HCT116 (cell line): ENCODE measurements around the gene TRA2A. TPM values are rescaled to one million over a fixed set of nuclear protein-coding genes. Genes with fewer than 3 reads are reported as not detected.

Experiments used
- ATAC-seq: fragments of 200-7000 bp; cut with Tn5 transposase; 2 replicates; pipeline ENCODE4 v1.9.1; 2020; ENCODE audit warnings: mild to moderate bottlenecking, moderate library complexity
- BruUV-seq: library from RNA; stranded (reverse); fragments of 400-500 nt; replicated peaks from 2 replicates; lab custom pipeline; 2021; lab: Mats Ljungman, UMichigan
- CTCF ChIA-PET: fragments of 300-600 bp; sonication (Branson Sonifier 250); formaldehyde crosslinking; loops from one replicate; lab custom pipeline; 2021; ENCODE audit warnings: antibody characterized with exemption; lab: Charles Lee
- POLR2A ChIA-PET: fragments of 300-600, 350-600 bp; sonication (Branson Sonifier 250); formaldehyde crosslinking; loops from one replicate; lab custom pipeline; 2021; ENCODE audit warnings: antibody characterized with exemption; lab: Charles Lee
- RAD21 ChIA-PET, 2 experiments: fragments of 300-600 bp; sonication (Branson Sonifier 250); formaldehyde crosslinking; loops; one replicate each; lab custom pipeline; 2023; ENCODE audit warnings: low total read pairs in 2 of 2; ENCODE audit not compliant: uncharacterized antibody in 2 of 2, unreplicated experiment in 2 of 2, low non-redundant PET in 1 of 2; lab: Charles Lee
- DNase-seq: peaks from one replicate; pipeline ENCODE4 v3.0.0-alpha.2; 2010; ENCODE audit warnings: low read depth, low spot score
- H2AFZ ChIP-seq: fragments of 200-600 bp; shearing (Covaris generic), sonication (generic); 2 replicates; pipeline ENCODE4 v1.6.1; 2017; ENCODE audit warnings: low read depth, mixed run types, mixed read lengths, antibody characterized with exemption, low read length; ENCODE audit not compliant: poor library complexity, severe bottlenecking
- H3K27ac ChIP-seq: 2 replicates; pipeline ENCODE4 v1.5.1; 2012; ENCODE audit warnings: low read depth, low read length
- H3K27me3 ChIP-seq: fragments of 200-600 bp; sonication (generic); 2 replicates; pipeline ENCODE4 v1.6.1; 2016; ENCODE audit warnings: mixed run types, low read length, mixed read lengths; ENCODE audit not compliant: insufficient read depth
- H3K36me3 ChIP-seq, 2 experiments: fragments of 200-500 bp in 1 of 2; fragments of 200-600 bp in 1 of 2; sonication (Bioruptor generic) in 1 of 2; sonication (generic) in 1 of 2; 2 replicates each; pipeline versions ENCODE4 v1.5.1 to v1.6.1; 2014 to 2016; ENCODE audit warnings: low read length in 2 of 2, inconsistent platforms in 1 of 2, mixed read lengths in 1 of 2, mixed run types in 1 of 2; ENCODE audit not compliant: insufficient read depth in 2 of 2, control insufficient read depth in 1 of 2
- H3K4me1 ChIP-seq, 2 experiments: fragments of 200-600 bp in 1 of 2; sonication (generic) in 1 of 2; 2 replicates each; pipeline versions ENCODE4 v1.5.1 to v1.6.1; 2012 to 2017; ENCODE audit warnings: low read length in 2 of 2, inconsistent platforms in 1 of 2, mild to moderate bottlenecking in 1 of 2, mixed read lengths in 1 of 2, mixed run types in 1 of 2, moderate library complexity in 1 of 2; ENCODE audit not compliant: insufficient read depth in 2 of 2, control insufficient read depth in 1 of 2
- H3K4me2 ChIP-seq: fragments of 200-600 bp; sonication (generic); 2 replicates; pipeline ENCODE4 v1.6.1; 2017; ENCODE audit warnings: mixed run types, low read length, mixed read lengths
- H3K4me3 ChIP-seq, 2 experiments: fragments of 200-600 bp in 1 of 2; sonication (generic) in 1 of 2; replicated peaks in 1 of 2; 2 replicates each; pipeline ENCODE4 v1.5.1; 2011 to 2016; ENCODE audit warnings: low read length in 2 of 2, control low read depth in 1 of 2, low read depth in 1 of 2, mild to moderate bottlenecking in 1 of 2, mixed read lengths in 1 of 2, mixed run types in 1 of 2
- H3K79me2 ChIP-seq: fragments of 200-600 bp; sonication (generic); 2 replicates; pipeline ENCODE4 v1.6.1; 2017; ENCODE audit warnings: mild to moderate bottlenecking, mixed run types, low read length, moderate library complexity, mixed read lengths; ENCODE audit not compliant: insufficient read depth
- H3K9ac ChIP-seq: fragments of 200-600 bp; sonication (generic); 2 replicates; pipeline ENCODE4 v1.6.1; 2016; ENCODE audit warnings: low read length, mixed read lengths
- H3K9me2 ChIP-seq: fragments of 200-600 bp; sonication (generic), shearing (Covaris generic); 2 replicates; pipeline ENCODE4 v1.6.1; 2017; ENCODE audit warnings: mixed run types, mild to moderate bottlenecking, moderate library complexity; ENCODE audit not compliant: insufficient read depth
- H3K9me3 ChIP-seq, 2 experiments: fragments of 200-500 bp in 1 of 2; fragments of 200-600 bp in 1 of 2; sonication (Bioruptor generic) in 1 of 2; sonication (generic) in 1 of 2; 2 replicates each; pipeline ENCODE4 v1.6.1; 2014 to 2017; ENCODE audit warnings: low read length in 2 of 2, mixed read lengths in 2 of 2, inconsistent platforms in 1 of 2, low read depth in 1 of 2, mild to moderate bottlenecking in 1 of 2, mixed run types in 1 of 2, moderate library complexity in 1 of 2; ENCODE audit not compliant: control insufficient read depth in 1 of 2, insufficient read depth in 1 of 2
- H4K20me1 ChIP-seq: fragments of 200-600 bp; sonication (generic), shearing (Covaris generic); 2 replicates; pipeline ENCODE4 v1.6.1; 2017; ENCODE audit warnings: mixed run types, mild to moderate bottlenecking, moderate library complexity; ENCODE audit not compliant: insufficient read depth
- ATF3 ChIP-seq: IDR thresholded peaks from 2 replicates; pipeline ENCODE4 v1.6.1; 2012
- CBX3 ChIP-seq: IDR thresholded peaks from 2 replicates; pipeline ENCODE4 v1.6.1; 2012; ENCODE audit warnings: low read depth
- CEBPB ChIP-seq: IDR thresholded peaks from 2 replicates; pipeline ENCODE4 v1.6.1; 2012; ENCODE audit warnings: low read depth
- CTCF ChIP-seq, 3 experiments: fragments of 200-600 bp in 1 of 3; sonication (generic) in 1 of 3; IDR thresholded peaks in 2 of 3; conservative IDR thresholded peaks in 1 of 3; 2 replicates each; pipeline ENCODE4 v1.5.1; 2012 to 2017; ENCODE audit warnings: low read depth in 2 of 3, low read length in 2 of 3, antibody characterized with exemption in 1 of 3, borderline replicate concordance in 1 of 3, control low read depth in 1 of 3, mild to moderate bottlenecking in 1 of 3, mixed read lengths in 1 of 3, mixed run types in 1 of 3, moderate library complexity in 1 of 3; ENCODE audit not compliant: insufficient read depth in 1 of 3
- EZH2 ChIP-seq: fragments of 200-600 bp; sonication (generic); IDR thresholded peaks from 2 replicates; pipeline ENCODE4 v1.6.1; 2017; ENCODE audit warnings: antibody characterized with exemption, mixed run types
- POLR2A ChIP-seq: IDR thresholded peaks from 2 replicates; pipeline ENCODE4 v1.7.0; 2011; ENCODE audit warnings: borderline replicate concordance; ENCODE audit not compliant: insufficient read depth, insufficient read length; ENCODE audit errors: extremely low read depth
- SRF ChIP-seq: IDR thresholded peaks from 2 replicates; pipeline ENCODE4 v1.6.1; 2012; ENCODE audit warnings: low read depth
- TCF7L2 ChIP-seq: IDR thresholded peaks from 2 replicates; pipeline ENCODE4 v1.7.0; 2011; ENCODE audit warnings: borderline replicate concordance, inconsistent platforms; ENCODE audit not compliant: insufficient read depth, insufficient read length; ENCODE audit errors: extremely low read depth
- YY1 ChIP-seq: IDR thresholded peaks from 2 replicates; pipeline ENCODE4 v1.6.1; 2011; ENCODE audit warnings: low read length, low read depth, moderate library complexity, mild to moderate bottlenecking; ENCODE audit not compliant: insufficient replicate concordance; ENCODE audit errors: extremely low read depth
- ZFX ChIP-seq: fragments of 450-650 bp; IDR thresholded peaks from 2 replicates; pipeline ENCODE4 v1.6.1; 2017
- intact Hi-C: fragments of 100-400 bp; cut with micrococcal nuclease; formaldehyde crosslinking; loops from 2 replicates; pipeline ENCODE4 v1.10.0; 2022
- total RNA-seq: library from RNA; stranded (reverse); gene quantifications from one replicate; pipeline ENCODE4 v1.2.1, GENCODE V29; 2021; ENCODE audit not compliant: unreplicated experiment

TRA2A gene
- total RNA-seq, 1 experiment from 2014 or later, result 122 TPM

- peak overlapping the region; percentile 97 for H3K27ac ChIP-seq
- CTCF ChIA-PET, result interaction anchor here (1.1 kb wide), 1 partner anchor 200 kb away, joined by 3 read pairs; no protein-coding TSS in a partner anchor
Observed at GRCh38 chr7:23472956-23473843, 58.6 kb downstream of the TRA2A start.

GRCh38 chr7:23472556-23472955 lies 59.2 kb downstream of the TRA2A start:
- RAD21 ChIA-PET, result interaction anchor here in 1 of 2 experiments (1.2 kb wide), 1 partner anchor 115 kb away, joined by 3 read pairs; no protein-coding TSS in a partner anchor
- H3K9ac ChIP-seq, result peak overlapping the region; percentile 92
- TF ChIP-seq TCF7L2, result no peak
- TF ChIP-seq SRF, result no peak
- no peak for TF ChIP-seq ATF3
- TF ChIP-seq CTCF (IDR thresholded peaks at IDR 0.05 in 2 of 3, conservative IDR thresholded peaks at IDR 0.05 in 1 of 3; ENCODE audit: borderline replicate concordance in 1 of 3, insufficient read depth in 1 of 3, low read depth in 2 of 3, low read length in 2 of 3), result no peak
- no peak for TF ChIP-seq POLR2A
- TF ChIP-seq CEBPB, result no peak
- TF ChIP-seq YY1, result no peak
- TF ChIP-seq ZFX, result no peak
- TF ChIP-seq EZH2, result no peak
- no peak for TF ChIP-seq CBX3

More at GRCh38 chr7:23472956-23473843, 58.6 kb downstream of the TRA2A start:
- TF ChIP-seq ATF3 (no peak), TCF7L2 (peak; percentile 65)
- TF ChIP-seq, all 23 proteins: peak for 1
- POLR2A ChIA-PET, result interaction anchor here (0.8 to 1.2 kb wide), 4 partner anchors 9 to 174 kb away, joined by 3 to 5 read pairs (median 3); partner anchors contain the start of gene MALSU1
- H2AFZ ChIP-seq, result no peak overlapping the region
- H3K79me2 ChIP-seq, result peaks cover 41% of the 10 kb centered on the region
- no TSS peak for BruUV-seq
- DNase-seq (no peak), ATAC-seq (no peak)
- peak overlapping the region; percentile 93 for H3K4me2 ChIP-seq
- peaks cover 4% of the 10 kb centered on the region; the same call in 1 of the 2 replicates for H4K20me1 ChIP-seq
- H3K9me3 ChIP-seq, result no peaks in the 10 kb centered on the region
- H3K9ac ChIP-seq, result peak overlapping the region; percentile 92
- RAD21 ChIA-PET, result interaction anchor here in 1 of 2 experiments (1.2 kb wide), 1 partner anchor 115 kb away, joined by 3 read pairs; no protein-coding TSS in a partner anchor
- peaks cover 22 to 34% of the 10 kb centered on the region in 2 experiments for H3K4me1 ChIP-seq
- H3K9me2 ChIP-seq, result no peaks in the 10 kb centered on the region
- no peaks in the 10 kb centered on the region for H3K36me3 ChIP-seq
- H3K4me3 ChIP-seq, result peak overlapping the region; percentile 56 to 77
- H3K27me3 ChIP-seq, result peaks cover 31% of the 10 kb centered on the region
- intact Hi-C loops, result no loop called here

More at GRCh38 chr7:23472556-23472955, 59.2 kb downstream of the TRA2A start:
- no peaks in the 10 kb centered on the region; a peak in 1 of 4 replicates for H3K36me3 ChIP-seq
- no peaks in the 10 kb centered on the region for H3K9me3 ChIP-seq
- H3K27ac ChIP-seq, result peak overlapping the region; percentile 97
- peak overlapping the region; percentile 75 to 77; a peak in 3 of 4 replicates for H3K4me3 ChIP-seq
- no peak for DNase-seq
- POLR2A ChIA-PET, result interaction anchor here (0.8 to 1.2 kb wide), 4 partner anchors 10 to 174 kb away, joined by 3 to 5 read pairs (median 3); partner anchors contain the start of gene MALSU1
- no TSS peak for BruUV-seq
- H3K79me2 ChIP-seq, result peaks cover 47% of the 10 kb centered on the region
- H3K9me2 ChIP-seq, result no peaks in the 10 kb centered on the region
- no peak for ATAC-seq
- H4K20me1 ChIP-seq, result 0 out of 2 replicates have a peak, but pooled peaks cover 4% of the 10 kb centered on the region
- intact Hi-C loops, result no loop called here
- peaks cover 22 to 36% of the 10 kb centered on the region in 2 experiments for H3K4me1 ChIP-seq
- CTCF ChIA-PET, result interaction anchor here (1.1 kb wide), 1 partner anchor 199 kb away, joined by 3 read pairs; no protein-coding TSS in a partner anchor
- H2AFZ ChIP-seq, result no peak overlapping the region
- peaks cover 25% of the 10 kb centered on the region for H3K27me3 ChIP-seq
- peak overlapping the region; percentile 93 for H3K4me2 ChIP-seq
